NCI-H2196 (cell line): ENCODE results near the gene RAET1G.
"Not testable (repeated sequence)": the region's sequence is repeated elsewhere in the genome, so short reads cannot be mapped to it uniquely, and the experiment has no call there.

Experiments used
- DNase-seq: peaks from one replicate; lab custom pipeline; 2025; ENCODE audit not compliant: unreplicated experiment; lab: John Stamatoyannopoulos, UW

RAET1G gene

DNA sequence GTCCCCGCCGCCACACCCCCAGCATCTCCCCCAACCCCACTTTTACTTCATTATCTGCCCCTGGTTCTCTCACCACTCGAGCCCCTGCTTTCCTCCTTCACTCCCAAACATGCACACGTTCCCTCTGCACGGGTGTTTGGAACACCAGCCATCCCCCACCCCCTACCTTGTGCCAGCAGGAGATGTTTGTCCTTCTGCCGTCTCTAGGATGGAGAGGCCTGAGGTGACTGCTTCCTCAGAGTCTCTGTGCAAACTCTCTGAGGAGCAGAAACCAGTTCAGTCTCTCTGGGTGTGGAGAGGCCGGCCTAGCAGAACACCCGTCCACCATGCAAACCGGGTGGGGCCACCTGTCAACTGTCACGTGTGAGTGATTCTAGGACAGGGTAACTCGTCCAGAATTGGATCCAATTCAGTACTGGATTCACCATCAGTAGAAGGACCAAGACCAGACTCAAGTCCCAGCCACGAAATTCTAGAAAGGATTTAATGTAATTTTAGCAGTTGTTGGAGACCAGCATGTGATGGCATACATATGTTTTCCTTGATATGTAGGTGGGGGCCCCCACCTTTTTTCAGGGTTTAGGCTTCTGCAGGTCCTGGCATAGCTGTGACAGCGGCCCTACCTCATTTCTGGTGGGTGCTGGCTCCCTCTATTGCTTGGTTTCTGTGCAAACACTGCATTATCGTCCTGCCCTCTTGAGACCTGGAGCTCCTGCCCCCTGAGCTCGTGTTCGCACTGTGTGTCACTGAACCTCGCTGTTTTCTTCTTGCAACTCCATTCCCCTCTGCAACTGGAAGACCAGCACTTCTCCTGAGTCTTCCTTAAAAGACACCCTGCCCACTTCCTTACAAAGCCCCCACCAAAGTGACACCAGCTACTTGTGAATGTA lies 24.8 kb downstream of the RAET1G start, which contains the start of gene RAET1E:
TSS of gene RAET1E (minus strand) at position 259 of the 890 bp plus-strand sequence. CDS start 7,212 bp downstream, outside the sequence.
- no peak for DNase-seq

DNA sequence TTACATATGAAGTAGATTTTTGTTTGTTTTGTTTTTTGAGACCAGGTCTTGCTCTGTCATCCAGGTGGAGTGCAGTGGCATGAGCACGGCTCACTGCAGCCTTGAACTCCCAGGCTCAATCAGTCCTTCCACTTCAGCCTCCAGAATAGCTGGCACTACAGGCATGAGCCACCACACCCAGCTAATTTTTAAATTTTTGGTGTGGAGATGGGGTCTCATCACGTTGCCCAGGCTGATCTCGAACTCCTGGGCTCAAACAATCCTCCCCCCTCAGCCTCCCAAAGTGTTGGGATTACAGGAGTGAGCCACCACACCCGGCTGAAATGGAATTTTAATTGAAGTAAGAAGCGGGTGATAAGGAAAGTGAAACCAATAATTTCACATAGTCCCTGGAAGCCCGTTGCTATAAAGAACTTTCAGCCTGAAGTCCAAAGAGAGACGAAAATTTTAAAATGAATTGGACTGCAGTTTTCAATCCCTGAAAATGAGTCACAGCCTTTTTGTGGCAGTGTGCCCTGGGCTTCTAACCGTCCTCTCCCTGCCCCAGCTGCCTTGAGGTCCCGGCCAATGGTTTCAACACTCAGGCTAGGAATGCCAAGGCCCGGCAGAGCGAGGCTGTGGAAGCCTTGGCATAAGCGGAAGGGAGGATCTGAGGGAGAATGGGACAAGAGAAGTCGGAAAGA lies 25.8 kb downstream of the RAET1G start:
- DNase-seq, result no peak

DNA sequence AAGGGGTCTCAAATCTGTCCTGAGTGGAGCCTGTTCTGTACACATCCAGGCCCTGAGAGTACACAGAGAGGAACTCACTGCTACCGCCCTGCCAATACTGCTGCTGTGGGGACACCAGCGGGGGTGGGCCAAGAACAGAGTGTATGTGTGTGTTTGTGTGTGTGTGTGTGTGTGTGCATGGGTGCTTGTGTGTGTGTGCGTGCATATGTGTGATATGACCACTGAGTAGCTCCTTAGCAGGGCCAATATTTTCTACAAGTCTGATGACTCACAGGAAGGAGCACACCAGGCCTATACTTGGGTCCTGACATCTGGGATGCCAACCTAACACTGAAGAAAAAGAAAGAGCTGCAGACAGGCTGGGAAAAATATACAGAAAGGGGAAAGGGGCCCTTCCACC lies 26.4 kb downstream of the RAET1G start:
- DNase-seq, result no peak

DNA sequence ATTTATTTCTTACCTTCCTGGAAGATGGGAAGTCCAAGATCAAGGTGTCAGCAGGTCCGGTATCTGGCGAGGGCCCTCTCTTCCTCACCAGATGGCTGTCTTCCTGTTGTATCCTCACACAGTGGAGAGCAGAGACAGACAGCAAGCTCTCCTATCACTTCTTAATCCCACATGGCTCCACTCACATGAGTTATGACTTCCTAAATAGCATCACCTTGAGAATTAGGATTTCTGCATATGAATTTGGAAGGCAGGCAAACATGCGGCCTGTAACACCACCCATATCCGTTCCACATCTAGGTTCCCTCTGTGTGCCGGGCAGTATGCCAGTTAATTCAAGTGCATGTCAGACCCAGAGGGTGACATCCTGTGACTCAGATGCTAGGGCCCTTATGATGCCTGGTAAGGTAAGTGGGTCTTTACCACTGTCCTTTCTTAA lies 27.1 kb downstream of the RAET1G start:
- peak; percentile 21 for DNase-seq

DNA sequence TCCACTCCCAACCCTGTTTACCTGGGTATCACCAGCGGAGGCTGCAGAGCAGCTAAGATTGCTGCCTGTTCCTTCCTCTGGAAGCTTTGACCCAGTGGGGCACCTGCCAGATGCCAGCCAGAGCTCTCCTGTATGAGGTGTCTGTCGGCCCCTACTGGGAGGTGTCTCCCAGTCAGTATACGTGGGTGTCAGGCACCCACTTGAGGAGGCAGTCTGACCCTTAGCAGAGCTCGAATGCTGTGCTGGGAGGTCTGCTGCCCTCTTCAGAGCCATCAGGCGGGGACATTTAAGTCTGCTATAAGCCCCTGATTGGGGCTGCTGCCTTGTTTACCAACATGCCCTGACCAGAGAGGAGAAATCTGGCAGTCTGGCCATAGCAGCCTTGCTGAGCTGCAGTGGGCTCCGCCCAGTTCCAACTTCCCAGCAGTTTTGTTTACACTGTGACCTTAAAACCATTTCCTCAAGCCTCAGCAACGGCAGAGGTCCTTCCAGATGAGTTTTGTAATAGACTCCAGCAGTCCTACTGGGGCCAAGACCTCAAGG lies 27.8 kb downstream of the RAET1G start:
- DNase-seq, result peak; percentile 12

DNA sequence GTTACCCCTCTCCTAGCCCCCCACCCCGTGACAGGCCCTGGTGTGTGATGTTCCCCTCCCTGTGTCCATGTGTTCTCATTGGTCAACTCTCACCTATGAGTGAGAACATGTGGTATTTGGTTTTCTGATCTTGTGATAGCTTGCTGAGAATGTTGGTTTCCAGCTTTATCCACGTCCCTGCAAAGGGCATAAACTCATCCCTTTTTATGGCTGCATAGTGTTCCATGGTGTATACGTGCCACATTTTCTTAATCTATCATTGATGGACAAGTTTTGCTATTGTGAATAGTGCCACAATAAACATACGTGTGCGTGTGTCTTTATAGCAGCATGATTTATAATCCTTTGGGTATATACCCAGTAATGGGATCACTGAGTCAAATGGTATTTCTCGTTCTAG lies 31.1 kb downstream of the RAET1G start:
- DNase-seq, result not testable (repeated sequence)

DNA sequence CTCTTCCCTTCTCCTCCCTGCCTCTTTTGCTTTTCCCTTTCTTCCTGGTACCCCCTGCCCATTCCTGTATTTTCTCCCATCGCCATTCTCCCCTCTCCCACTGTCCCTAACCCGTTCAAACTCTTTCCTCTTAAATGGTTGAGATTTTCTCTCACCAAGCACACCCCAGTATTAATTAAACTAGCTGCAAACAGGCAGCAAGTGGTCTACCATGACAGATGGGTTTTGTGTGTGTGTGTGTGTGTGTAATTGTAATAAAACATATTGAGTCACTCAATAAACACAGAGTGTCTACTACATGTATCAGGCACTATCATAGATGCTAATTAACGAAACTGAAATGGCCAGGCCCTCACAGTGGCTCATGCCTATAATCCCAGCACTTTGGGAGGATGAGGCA lies 31.7 kb downstream of the RAET1G start:
- DNase-seq, result no peak

DNA sequence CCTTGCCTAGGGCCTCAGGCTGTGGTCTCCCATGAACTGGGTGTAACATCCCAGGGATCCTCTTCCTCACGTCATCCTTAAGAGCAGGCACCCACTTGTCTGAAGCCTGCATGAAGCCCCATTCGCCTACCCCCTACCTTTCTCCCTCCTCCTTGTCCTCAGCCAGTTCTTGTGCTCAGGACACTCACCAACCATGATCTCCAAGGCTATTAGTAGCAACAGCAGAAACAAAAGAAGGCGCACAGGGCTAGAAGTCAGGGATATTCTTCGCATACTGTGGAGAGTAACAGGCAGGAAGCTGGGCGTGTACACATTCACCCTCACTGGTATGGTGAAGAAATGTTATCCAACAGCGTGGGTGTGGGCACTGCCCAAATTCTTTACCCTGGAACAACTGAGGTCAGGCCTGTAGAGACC lies 32.3 kb downstream of the RAET1G start:
- no peak for DNase-seq

DNA sequence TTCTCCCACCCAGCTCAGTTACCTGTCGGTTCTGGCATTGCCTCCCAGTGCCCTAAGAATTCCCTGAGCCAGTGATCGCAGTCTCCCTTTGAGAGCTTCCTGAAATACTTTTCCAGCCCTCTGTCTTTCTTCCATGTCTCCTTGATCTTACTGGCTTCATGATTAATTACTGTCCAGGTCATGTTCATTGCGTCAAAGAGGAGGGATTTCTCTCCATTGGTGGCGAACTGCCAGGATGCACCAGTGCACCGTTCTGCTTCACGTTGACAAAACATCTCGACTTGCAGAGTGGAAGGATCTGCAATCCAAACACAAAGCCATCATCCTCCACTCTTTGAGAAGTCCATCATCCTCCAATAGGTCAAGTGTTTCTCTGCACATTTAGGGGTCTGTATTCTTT lies 33.6 kb downstream of the RAET1G start:
- DNase-seq, result no peak

DNA sequence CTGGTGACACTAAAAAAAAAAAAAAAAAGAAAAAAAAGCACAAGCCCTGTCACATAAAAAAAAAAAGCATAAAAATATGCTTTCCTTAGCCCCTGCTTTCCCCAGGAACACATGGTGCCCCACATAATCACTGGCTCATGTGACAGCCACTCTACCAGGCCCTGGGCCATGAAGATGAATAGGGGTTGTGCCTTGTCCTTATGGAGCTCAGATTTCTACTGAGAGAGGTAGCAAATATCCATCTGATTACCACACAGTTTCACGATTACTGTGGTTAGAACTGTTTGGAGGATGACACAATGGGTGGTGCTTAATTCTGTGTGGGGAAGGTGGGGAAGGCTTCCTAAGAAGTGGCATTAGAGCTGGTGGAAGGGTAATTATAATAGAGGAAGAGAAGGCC lies 34.3 kb downstream of the RAET1G start:
- DNase-seq, result no peak

DNA sequence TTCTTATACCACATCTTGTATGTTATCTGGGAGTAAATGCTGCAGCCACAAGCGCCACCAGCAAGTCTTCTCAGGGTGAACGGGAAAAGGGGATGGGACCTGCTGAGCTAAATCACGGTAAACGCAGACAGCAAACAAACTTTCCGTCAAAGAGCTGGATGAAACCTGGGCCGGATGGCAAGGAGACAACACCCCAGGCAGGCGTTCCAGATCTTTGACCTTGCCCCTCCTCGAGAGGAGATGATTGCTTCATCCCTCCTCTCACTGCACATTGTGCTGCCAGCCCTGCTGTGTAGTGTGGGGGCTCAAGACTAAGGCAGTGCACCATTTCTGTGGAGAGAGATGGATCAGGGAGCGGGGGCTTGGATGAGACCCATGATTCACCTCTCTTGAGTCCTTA lies 34.8 kb downstream of the RAET1G start:
- no peak for DNase-seq

DNA sequence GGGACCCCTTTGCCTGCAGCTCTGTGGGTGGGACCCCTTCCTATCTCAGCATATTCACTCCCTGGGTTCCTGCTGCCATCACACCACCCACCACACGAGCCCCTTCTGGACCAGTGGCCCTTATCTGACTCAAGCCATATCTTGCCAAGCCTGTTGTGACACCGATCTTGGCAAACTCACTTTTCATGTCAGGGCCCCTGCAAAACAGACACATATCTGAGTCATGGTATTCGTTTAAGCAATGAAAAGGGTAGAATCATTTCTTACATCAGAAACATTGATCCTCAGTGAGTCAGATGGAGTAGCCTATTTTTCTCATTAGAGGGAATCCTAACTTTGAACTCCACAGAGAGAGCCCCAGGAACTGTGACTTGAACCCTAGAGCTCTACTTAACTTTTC lies 35.6 kb downstream of the RAET1G start:
- no peak for DNase-seq

DNA sequence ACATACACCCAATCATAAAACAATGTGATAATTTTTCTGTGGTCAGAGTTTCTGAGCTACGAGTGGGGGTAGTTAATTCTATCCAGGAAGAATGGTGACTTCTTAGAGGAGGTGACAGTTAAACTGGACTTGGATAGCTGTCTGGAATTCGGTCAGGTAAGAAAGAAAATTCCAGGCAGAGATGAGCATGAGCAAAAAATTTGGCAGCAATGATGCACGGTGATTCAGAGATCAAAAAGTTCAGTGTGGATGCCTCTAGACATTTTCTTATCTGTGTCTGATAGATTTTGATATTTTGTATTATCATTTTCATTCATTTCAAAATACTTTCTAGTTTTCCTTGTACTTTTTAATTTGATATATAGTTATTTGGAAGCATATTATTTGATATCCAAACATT lies 37.0 kb downstream of the RAET1G start:
- DNase-seq, result no peak

DNA sequence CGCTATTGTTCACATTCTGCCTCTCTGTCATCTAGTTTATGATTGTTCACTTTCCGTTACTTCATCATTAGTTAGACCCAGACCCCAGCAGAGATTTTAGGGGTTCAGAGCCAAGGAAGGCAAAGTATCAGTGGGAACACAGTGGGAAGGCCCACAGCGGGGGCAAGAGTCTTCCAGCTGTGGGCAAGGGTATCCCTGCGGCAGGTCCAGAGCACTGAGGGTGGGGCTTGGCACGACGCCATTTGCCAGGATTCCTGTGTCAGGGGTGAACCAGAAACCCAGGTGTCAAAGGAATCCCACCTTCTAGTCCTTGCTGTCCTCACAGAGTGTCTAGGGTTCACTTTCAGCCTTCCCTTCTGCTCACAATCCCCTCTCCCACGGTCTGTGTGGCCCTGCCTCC lies 38.3 kb downstream of the RAET1G start:
- no peak for DNase-seq

DNA sequence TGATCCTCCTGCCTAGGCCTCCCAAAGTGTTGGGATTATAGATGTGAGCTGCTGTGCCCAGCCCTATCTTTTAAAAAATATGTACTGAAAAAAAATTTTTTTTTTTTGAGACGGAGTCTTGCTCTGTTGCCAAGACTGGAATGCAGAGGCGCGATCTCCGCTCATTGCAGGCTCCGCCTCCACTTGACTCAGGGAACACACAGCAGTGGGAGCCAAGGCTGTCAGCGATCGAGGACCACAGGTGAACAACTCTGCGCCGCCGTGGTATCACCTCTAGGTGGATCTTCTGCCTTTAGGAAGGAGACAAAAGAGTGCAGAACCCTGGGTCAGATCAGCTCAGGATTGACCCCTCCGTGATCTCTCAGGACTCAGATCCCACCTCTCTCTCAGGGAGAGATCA lies 38.7 kb downstream of the RAET1G start:
- DNase-seq, result no peak

DNA sequence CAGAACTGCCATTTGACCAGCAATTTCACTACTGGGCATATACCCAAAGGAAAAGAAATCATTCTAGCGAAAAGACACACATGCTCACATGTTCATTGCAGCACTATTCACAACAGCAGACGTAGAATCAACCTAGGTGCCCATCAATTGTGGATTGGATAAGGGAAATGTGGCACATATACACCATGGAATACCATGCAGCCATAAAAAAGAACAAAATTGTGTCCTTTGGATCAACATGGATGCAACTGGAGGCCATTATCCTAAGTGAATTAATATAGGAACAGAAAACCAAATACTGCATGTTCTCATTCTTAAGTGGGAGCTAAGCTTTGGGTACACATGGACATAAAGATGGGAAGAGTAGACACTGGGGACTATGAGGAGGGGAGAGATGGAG lies 41.1 kb downstream of the RAET1G start:
- no peak for DNase-seq

DNA sequence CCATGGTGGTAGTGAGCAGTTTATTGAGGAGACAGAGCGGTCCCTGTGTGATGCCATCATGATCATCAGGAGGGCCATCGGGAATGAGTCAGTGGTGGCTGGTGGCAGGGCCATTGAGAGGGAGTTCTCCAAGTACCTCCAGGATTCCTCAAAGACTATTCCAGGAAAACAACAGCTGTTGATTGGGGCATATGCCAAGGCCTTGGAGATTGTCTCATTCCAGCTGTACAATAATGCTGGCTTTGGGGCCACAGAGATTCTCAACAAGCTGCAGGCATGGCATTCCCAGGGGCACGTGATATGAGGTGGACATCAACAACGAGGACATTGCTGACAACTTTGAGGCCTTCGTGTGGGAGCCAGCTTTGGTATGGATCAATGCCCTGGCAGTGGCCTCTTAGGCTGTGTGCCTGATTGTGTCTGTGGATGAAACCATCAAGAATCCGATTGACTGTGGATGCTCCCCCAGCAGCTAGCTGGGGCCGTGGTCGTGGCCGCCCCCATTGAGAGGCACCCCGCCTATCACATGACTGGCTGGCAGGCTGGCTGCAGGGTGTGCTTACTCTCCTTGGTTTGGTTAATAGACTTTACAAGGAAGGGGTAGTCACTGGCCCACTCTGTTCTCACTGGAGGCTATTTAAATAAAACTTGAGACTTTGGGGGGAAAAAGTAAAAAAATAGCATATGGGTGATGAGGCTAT lies 41.7 kb downstream of the RAET1G start:
- no peak for DNase-seq

DNA sequence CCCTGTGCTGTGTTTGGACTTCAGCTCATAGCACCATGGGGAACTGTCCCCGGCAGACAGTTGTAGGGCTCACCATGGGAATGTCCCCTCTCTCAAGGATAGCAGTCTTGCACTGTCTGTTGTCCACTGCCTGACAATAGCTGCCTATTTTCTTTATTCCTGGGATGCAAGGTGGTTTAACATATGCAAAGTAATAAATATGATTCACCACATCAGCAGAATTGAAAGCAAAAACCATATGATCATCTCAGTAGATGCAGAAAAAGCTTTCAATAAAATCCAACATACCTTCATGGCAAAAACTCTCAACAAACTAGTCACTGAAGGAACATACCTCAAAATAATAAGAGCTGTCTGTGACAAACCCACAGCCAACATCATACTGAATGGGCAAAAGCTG lies 45.3 kb downstream of the RAET1G start:
- no peak for DNase-seq

DNA sequence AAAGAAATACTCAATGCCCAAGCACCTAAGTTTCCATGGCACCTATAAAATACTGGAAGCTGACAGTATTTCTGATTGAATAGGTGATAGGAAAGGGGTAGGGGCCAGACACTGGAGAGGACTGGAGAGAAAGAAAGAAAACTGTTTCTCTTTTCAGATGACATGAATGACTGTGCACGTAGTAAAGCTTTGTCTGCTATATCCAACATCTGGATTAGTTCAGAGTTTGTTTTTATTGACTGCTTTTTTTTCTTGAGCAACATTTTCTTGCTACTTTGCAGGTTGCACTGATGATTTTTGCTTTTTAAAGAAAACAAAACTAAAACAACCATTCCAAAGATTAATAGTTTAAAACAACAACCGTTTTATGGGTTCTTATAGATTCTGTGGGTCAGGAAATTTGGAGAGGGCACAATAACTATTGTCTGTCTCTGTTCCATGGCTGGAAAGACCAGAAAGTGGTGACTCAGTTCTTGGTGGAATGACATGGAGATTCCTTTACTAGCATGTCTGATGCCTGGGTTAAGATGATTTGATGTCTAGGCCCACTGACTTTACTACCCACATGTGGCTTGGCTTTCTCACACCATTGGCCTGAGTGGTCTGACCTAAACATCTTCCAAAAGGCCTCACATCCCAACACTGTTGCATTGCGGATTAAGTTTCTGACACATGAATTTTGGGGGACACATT lies 46.5 kb downstream of the RAET1G start:
- DNase-seq, result no peak

DNA sequence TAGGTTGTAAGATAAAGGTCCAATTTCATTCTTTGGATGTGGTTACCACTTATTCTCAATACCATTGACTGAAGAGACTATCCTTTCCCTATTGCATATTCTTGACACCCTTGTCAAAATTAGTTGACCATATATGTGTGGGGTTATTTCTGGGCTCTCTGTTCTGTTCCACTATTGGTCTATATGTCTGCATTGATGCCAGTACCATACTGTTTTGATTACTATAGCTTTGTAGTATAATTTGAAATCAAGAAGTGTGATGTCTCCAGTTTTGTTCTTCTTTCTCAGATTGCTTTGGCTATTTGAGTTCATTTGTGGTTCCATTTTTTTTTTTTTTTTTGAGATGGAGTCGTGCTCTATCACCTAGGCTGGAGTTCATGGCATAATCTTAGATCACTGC lies 50.7 kb downstream of the RAET1G start:
- DNase-seq, result no peak

DNA sequence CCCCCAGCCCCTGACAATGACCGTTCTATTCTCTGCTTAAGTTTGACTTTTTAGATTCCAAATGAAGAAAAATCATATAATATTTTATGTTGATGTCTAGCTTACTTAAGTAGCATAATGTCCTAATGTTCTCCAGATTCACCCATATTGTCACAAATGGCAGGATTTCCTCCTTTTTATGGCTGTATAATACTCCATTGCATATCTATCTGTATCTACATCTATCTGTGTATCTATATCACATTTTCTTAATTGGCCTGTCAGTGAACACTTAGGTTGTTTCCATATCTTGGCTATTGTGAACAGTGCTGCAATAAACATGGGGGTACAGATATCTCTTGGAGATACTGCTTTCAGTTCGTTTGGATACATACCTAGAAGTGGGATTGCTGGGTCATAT lies 51.7 kb downstream of the RAET1G start:
- no peak for DNase-seq
